Measurements from ENCODE around the gene ZBTB33. TPM values are rescaled to one million over a fixed set of nuclear protein-coding genes. Genes with fewer than 3 reads are reported as not detected.

The ZBTB33 gene
- total and polyA plus RNA-seq, 2 of the 13 experiments (the other 11 are each of a cell fraction or from before 2014, with no cell fraction given): 6.5 to 20.2 TPM

- in situ Hi-C loops (cut with HindIII; ENCODE audit: extremely low pct_ligation_motif_present, low pct_unique_long_range_greater_than_20kb): no loop called here
- ChIA-PET CTCF (ENCODE audit: low intra/inter-chr PET ratio, low total read pairs) (no interaction called here), POLR2A (no interaction called here)
- H3K4me1 ChIP-seq (ENCODE audit: insufficient read depth, low read length): no peaks in the 10 kb centered on the region
- BruUV-seq (replicated peaks): no TSS peak
- FAIRE-seq: no peak
- no peaks in the 10 kb centered on the region for H4K20me1 ChIP-seq (ENCODE audit: insufficient read depth, low read length)
- no peaks in the 10 kb centered on the region for H3K9me3 ChIP-seq (ENCODE audit: low read length)
- no CpG with 5 or more reads among the region's 8 CpGs for WGBS (ENCODE audit: low lambda C conversion rate)
- no peak overlapping the region for H2AFZ ChIP-seq (ENCODE audit: low read length)
- DNase-seq (ENCODE audit: low spot score): no peak
- intact Hi-C loops (cut with micrococcal nuclease; ENCODE audit: unreplicated experiment): no loop called here
- no peak for ATAC-seq
- H3K9ac ChIP-seq (ENCODE audit: insufficient read depth, low read depth, low read length): no peak overlapping the region
- no peak for TF ChIP-seq ZNF691 (CRISPR knock-in tag; IDR thresholded peaks at IDR 0.05; ENCODE audit: borderline replicate concordance, low read depth)
- no peak for TF ChIP-seq TIGD3 (CRISPR knock-in tag; IDR thresholded peaks at IDR 0.05; ENCODE audit: borderline replicate concordance)
- TF ChIP-seq ZNF407 (CRISPR knock-in tag; IDR thresholded peaks at IDR 0.05; ENCODE audit: not compliant biosample characterization): no peak
- no peak for TF ChIP-seq SNAPC2 (CRISPR knock-in tag; IDR thresholded peaks at IDR 0.05)
- no peaks in the 10 kb centered on the region for H3K27me3 ChIP-seq (ENCODE audit: control insufficient read depth in 1 of 2, insufficient read depth in 2 of 2, low read length in 2 of 2)
- H3K4me2 ChIP-seq (ENCODE audit: low read depth, low read length): no peak overlapping the region
- no peaks in the 10 kb centered on the region for H3K36me3 ChIP-seq (replicated peaks in 1 of 2; ENCODE audit: control insufficient read depth in 1 of 2, insufficient read depth in 2 of 2, low read length in 2 of 2)
- H3K79me2 ChIP-seq (ENCODE audit: insufficient read depth, low read length): no peaks in the 10 kb centered on the region
- no peak overlapping the region for H3K4me3 ChIP-seq (replicated peaks in 1 of 3; ENCODE audit: insufficient read depth in 1 of 3, low read depth in 2 of 3, low read length in 3 of 3)
- no peak overlapping the region for H3K27ac ChIP-seq (ENCODE audit: extremely low read length, insufficient read depth, low read length)
Observed at GRCh38 chrX:120223374-120223773, 27.2 kb upstream of the ZBTB33 start.

All from HepG2 (cell line).